ENCODE results near the gene RSRC1.

- TF ChIP-seq CTCF (IDR thresholded peaks at IDR 0.05) (no peak), POLR2A (IDR thresholded peaks at IDR 0.05) (no peak), POLR2AphosphoS5 (IDR thresholded peaks at IDR 0.05) (no peak)
Observed at GRCh38 chr3:158569794-158570193, 459.9 kb downstream of the RSRC1 start.
